Neural progenitor cell (in vitro differentiated cells): ENCODE data around the gene BEGAIN.

Experiments used
- EZH2phosphoT487 ChIP-seq: fragments of 200-600 bp; sonication (generic); IDR thresholded peaks from 2 replicates; pipeline ENCODE4 v1.6.1; 2017; ENCODE audit warnings: antibody characterized with exemption
- TF ChIP-seq, protein P1 (sequence below): fragments of 200-600 bp; sonication (generic); IDR thresholded peaks from 2 replicates; pipeline ENCODE4 v1.5.1; 2017; ENCODE audit warnings: antibody characterized with exemption, mild to moderate bottlenecking

DNA sequence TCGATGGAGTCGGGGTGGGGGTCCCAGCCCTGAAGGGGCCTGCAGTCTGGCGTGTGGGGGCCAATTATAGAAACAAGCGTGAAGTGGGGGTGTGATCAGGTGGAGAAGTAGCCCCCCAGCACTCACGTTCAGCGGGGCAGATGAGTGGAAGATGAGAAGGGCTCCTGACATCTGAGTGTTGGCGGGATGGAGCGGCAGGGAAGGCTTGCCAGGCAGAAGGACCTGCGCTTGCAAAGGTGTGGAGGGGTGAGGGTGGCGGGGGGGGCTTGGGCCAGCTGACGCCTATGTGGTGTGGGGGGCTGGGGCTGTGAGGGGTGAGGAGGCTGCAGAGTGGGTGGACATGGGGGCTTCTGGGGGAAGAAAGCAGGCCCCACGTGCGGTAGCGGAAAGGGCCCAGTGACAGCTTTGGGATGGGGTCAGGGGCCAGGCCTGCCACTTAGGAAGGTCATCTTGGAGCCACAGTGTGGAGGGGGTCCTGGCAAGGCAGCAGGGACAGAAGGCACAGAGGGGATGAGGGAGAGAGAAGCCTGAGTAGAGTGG lies 22.2 kb upstream of the BEGAIN start:
- TF ChIP-seq, protein P1, sequence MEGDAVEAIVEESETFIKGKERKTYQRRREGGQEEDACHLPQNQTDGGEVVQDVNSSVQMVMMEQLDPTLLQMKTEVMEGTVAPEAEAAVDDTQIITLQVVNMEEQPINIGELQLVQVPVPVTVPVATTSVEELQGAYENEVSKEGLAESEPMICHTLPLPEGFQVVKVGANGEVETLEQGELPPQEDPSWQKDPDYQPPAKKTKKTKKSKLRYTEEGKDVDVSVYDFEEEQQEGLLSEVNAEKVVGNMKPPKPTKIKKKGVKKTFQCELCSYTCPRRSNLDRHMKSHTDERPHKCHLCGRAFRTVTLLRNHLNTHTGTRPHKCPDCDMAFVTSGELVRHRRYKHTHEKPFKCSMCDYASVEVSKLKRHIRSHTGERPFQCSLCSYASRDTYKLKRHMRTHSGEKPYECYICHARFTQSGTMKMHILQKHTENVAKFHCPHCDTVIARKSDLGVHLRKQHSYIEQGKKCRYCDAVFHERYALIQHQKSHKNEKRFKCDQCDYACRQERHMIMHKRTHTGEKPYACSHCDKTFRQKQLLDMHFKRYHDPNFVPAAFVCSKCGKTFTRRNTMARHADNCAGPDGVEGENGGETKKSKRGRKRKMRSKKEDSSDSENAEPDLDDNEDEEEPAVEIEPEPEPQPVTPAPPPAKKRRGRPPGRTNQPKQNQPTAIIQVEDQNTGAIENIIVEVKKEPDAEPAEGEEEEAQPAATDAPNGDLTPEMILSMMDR, result no peak
- TF ChIP-seq EZH2phosphoT487, result no peak
